ENCODE data around the gene SLCO3A1.

Gene SLCO3A1

DNA sequence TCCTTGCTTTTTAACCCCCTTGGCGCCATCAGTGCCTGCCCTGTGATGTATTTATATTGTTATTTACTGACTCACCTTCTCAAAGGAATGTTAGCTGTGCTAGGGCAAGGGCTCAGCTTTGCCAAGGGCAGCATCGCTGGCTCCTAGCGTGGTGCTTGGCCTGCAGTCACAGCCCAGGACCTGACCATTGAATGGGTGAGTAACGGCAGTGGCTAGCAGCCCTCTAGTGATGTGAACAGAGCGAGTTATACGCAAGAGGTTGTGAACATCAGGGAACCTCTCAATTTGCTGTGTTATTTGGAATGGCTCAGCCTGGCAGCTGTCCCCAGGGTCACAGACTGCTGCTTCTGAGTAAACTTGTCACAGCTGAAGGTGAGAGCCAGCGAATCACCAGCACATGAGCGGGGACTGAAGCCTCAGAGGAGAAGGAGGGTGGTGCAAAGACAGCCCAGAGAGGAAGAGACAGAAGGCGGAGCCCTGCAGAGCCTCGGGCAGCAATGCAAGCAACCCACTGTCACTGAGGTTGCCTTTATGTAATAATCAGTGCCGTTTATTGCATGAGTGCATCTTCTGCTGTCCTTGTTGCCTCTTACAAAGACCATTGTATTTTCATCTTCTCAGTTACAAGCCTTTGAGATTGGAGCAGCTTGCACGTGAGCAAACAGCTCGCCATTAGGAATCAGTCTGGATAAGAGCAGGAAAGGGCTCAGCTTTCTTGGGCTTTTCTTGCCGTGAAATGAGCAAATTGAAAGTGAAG, 158.3 kb downstream of the SLCO3A1 start:
- DNase-seq = no peak

DNA sequence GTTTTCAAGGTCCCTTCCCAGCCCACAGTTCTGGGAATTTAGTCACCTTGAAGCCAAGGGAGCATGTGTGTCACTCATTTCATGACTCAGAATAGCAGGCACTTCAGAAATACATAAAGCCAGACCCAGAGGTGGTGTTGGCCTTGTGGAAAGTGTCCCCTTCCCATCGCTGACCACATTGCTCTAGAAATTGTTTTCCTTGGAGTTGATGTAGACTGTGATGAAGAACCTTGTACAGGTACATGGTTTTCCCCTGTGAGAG, 158.8 kb downstream of the SLCO3A1 start:
- no peak for DNase-seq

DNA sequence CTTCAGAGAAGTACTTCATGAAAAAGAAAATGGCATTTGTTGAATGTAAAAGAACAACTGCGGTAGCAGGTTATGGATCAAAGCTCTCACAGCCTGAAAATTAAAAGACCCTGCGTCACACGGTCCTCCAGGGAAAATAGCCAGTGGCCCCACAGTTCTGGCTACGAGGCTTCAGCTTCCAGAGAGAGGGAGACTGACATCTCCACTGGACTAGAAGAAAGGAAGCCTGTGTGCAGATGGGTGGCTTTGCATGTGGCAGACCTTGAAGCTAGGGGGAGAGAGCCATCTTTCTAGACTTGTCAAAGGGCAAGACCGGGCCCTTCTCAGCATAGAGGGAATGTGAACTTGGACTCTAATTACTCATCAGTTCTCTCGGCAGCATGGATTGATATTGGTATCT, 159.4 kb downstream of the SLCO3A1 start:
- no peak for DNase-seq

GRCh38 chr15:92014281-92015030, 160.9 kb downstream of the SLCO3A1 start:
- no peak for DNase-seq

DNA sequence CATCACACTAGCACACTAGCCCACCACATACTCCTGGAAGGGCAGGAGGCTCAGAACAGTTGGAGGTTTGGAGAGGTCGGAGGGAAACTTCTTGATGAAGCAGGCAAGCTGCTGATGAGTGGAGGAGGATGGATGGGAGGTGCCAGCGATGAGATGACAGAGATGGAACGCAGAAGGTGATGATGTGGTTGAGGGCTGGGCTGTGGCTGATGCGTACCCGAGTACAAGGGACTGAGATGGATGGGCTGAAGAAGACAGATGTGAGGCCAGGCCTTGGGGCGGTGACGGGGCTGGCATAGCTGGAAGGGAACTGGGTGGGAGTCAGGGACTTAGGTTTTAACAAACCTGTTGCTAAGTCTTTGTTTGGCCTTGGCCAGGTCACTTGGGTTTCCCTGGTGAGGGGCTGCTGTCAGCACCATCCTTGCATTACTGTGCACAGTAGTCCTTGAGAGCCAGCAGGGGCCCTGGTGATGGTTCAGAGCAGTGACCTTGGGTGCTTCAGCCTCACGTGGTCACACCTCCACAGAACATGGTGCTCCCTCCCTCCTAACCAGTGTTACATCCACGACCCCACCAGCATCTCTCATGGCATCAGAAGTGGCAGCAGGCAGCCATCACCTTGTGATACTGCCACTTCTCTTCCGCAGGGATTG, 164.5 kb downstream of the SLCO3A1 start:
- no peak for DNase-seq

DNA sequence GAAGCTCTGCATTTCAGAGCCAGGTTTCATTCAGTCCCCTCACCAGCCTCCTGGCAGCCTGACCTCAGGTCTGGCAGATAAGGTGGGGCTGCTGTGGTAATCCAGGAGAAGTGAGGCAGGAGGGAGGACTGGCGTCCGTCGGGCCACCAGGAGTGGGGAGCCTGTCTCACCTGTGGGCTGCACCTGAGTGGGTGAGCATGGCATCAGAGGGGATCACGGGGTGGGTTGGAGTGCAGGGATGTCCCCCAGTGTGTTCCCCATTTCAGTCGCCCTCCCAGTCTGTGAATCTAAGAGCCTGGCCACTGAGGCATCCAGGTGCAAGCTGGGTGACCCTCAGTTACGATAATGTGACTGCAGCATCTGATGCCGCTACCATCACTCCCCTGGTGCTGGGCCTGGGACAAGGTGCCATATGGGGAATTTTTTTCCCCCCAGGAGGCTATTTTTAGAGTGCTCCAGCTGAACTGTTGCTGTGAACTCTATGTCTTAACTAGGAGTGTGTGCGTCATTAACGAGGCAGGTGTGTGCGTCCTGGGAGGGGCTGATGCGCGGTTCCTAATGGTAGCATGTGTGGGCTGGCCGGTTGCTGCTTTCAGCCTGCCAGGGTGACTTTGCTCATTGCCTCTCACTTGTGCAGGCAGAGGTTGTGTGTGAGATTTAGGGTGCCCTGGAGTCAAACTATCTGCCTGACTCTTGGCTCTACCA, 165.2 kb downstream of the SLCO3A1 start:
- no peak for DNase-seq

DNA sequence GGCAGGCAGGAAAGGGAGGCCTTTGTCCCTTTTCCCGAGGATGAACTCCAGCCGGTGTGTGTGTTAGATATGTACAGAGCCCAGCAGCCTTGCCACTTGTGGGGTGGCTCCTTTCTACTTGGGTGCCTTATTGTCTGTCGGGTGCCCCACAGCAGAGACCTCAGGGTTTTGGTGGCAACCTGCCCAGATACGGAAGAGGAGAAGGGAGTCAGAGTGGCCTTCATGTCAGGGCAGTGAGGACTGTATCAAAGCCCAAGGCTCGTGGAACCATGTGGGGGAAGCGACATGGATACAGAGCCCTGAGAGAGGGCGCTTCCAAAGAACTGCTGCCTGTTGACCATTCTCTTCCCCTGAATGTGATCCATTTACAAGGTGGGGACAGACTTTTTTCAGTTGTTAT, 166.2 kb downstream of the SLCO3A1 start:
- no peak for DNase-seq

DNA sequence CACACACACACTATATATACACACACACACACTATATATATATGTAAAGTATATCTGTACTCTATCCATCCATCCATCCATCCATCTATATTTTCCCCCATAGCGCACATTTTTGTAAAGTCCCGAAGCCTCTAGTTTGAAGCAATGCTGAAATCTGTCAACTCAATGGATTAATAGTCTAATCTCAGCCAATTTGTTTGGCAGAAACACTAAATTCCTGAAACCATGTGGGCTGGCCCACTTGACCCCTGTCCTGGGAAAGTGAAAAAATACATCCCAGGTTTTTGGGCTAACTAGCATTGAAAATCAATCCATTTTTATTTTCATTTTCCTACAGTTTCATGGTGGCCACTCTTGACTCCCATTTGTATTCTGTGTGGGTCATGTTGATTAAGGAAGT, 166.7 kb downstream of the SLCO3A1 start:
- no peak for DNase-seq

DNA sequence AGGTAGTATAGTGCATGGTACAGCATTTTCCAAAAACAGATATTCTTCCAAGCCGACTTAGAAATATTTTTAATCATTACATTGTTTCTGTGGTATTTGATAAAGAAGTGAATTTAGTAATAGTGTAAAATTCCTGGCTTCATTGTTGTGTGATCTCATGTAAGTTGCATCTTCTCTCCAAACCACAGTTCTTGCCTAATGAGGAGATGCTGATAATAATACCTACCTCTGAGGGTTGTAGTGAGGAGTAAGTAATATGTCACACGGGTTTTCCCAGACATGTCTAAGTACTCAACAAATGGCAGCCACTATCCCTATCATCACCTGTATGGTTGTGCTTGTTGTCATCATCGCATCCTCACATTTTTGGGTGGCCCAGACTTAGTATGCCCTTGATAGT, 167.3 kb downstream of the SLCO3A1 start:
- no peak for DNase-seq

- no peak for DNase-seq
Measured at GRCh38 chr15:92021792-92022191, 168.3 kb downstream of the SLCO3A1 start.

DNA sequence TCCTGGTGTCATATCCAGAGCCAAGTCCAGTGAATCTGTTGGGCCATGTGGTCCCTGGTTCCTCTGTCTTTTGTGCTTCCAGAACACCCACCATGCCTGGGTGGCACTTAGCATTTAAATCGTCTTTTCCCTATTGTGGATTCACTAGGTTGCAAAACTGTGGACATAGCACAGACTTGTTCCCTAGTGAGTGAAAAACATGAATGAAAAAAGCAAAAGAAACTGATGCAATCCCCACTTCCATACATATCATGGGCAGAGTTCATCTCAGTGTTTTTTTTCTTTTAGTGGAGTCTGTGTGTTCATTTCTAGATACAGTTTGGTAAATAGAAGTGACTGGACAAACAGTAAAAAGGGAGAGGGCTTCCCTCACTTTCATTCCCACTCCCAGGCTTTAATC, 170.5 kb downstream of the SLCO3A1 start:
- DNase-seq = no peak

DNA sequence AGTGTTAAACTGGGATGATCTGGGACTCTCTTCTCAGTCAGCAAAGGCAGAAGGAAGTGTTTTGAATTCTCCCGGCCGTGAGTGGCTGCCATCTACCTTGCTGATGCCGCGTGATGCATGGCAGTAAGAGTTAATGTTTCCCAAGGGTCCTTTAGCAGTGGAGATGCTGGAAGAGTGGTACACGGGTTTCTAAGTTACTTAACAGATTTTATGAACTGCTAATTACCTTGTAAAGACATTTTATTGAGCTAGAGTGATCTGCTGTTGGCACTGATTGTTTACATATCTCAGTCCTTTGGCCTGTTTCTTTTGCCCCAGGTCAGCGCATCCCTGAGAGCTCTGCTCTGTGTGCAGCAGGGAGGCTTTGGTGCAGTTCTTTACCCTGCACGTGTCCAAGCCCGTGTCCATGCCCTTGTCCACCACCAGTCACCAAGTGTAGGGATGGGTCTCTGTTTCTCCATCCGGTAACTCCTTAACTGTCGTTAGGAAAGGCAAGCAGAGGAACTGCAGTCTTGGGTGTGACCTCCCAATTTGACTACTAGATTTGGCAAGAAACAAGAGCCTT, 172.3 kb downstream of the SLCO3A1 start:
- DNase-seq = no peak

DNA sequence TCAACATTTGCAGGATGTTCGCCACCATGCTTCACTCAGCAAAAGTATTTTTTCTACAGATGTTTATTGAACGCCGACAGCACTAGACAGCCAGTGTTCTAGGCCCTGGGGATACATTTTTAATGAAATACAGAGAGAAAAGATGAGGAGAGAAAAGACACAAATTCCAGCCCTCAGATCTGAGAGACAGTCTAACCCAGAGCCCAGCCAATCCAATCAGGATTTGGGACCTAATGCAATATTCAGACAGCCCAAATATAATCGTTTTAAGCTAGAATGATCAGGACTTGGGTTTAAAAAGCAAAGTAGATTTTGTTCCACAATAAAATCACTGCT, 174.8 kb downstream of the SLCO3A1 start:
- no peak for DNase-seq

DNA sequence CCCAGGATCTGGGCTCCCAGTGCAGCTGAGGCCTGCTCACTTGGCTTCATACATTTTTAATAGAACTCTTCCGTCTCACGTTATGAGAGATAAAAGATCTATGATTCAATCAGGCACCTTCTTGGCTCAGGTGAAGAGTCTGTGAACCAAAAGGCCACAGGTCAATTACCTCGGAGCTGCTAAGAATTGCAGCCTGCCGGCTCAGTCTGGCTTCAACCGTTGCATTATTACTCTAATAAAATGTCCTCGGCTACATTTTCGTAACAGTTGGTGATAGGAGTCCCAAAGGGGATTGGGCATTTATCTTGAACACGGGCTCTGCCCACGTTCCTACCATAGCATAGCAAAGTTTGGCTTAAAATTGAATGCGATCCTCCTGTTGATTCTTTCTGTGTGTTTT, 176.3 kb downstream of the SLCO3A1 start:
- no peak for DNase-seq

DNA sequence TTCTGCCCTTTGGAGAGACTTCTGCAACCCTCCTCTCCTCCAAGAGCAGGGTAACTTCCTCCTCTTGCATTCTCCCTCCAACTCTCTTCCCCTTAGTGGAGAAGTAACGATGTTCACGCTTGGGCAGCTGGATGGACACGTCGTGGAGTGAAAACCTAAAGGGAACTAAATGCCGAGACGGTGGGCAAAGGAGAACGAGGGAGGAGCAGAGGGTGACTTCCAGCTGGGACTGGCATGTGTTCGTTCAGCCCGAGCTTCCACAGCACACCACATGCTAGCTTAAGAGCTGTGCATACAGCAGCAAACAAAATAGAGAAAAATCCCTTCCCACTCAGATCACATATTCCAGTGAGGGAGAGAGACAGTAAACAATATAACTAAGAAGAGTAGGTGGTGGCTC, 179.8 kb downstream of the SLCO3A1 start:
- DNase-seq = no peak

DNA sequence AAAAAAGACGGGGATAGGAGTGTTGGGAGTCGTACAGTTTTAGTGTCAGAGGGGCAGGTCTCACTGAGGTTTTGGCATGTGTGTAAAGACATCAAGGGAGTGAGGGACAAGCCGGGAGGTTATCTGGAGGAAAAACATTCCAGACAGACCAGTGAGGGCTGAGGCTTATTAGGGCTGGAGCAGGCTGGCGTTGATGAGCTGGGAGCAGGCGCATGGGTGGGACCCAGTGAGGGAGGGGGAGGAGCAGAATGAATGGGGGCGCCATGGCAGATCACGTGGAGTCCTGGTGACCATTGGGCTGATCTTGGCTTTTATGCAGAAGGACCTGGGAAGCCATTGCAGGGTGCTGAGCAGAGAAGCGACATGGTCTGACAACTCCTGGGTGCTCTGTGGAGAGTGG, 180.2 kb downstream of the SLCO3A1 start:
- no peak for DNase-seq

GRCh38 chr15:92034227-92034626, 180.7 kb downstream of the SLCO3A1 start:
- DNase-seq = no peak

- no peak for DNase-seq
Measured at GRCh38 chr15:92035551-92035950, 182.0 kb downstream of the SLCO3A1 start.

DNA sequence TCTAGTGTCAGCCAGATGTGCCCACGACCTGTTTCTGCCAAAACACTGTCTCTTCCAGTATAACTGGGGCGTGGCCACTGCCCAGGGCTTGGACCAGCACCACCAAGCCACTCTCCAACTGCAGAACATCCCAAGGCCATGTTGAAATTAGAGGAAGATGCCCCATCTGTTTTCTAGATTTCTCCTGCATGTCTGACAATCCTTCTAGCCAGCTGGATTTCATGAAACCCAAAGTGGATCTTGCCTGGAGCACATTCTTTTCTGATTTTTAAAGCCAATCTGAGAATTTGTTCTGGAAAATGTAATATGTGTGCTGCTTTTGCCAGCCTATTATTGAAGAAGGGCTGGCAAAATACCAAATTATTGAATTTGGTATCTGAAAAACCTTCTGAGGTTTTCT, 182.5 kb downstream of the SLCO3A1 start:
- no peak for DNase-seq

GRCh38 chr15:92037491-92037890, 184.0 kb downstream of the SLCO3A1 start:
- no peak for DNase-seq

DNA sequence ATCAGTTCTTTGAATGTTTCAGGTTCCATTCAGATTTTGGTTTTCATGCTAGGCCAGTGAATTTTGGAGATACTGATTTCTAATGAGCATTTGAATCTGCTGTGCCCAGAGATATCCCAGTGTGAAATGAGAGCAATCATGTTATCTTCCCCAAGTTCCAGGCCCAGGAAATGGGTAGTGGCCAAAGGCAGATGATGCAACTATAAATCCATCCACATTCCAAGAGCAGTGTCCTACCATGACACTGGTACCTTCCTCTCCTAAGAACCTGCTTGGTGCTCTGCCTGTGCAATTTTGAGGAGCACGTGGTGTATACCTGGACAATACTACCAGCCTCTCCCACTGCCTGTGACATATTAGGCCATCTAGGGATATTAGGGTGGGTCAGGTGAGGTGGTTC, 186.8 kb downstream of the SLCO3A1 start:
- DNase-seq = no peak

GRCh38 chr15:92041371-92041770, 187.9 kb downstream of the SLCO3A1 start:
- no peak for DNase-seq

GRCh38 chr15:92043283-92043682, 189.8 kb downstream of the SLCO3A1 start:
- no peak for DNase-seq
